Osteoblast (primary cell): Measurements from ENCODE around the gene GRK1. TPM values are rescaled to one million over a fixed set of nuclear protein-coding genes. Genes with fewer than 3 reads are reported as not detected.

Source experiments
- DNase-seq: peaks from one replicate; pipeline ENCODE4 v3.0.0; 2011; ENCODE audit warnings: low spot score, mixed read lengths; ENCODE audit not compliant: insufficient read length; ENCODE audit errors: missing footprints
- H2AFZ ChIP-seq: 2 replicates; pipeline ENCODE4 v1.6.0; 2011; ENCODE audit warnings: mild to moderate bottlenecking, low read length
- H3K27ac ChIP-seq: 2 replicates; pipeline ENCODE4 v1.5.1; 2011; ENCODE audit warnings: mild to moderate bottlenecking, low read depth, low read length, moderate library complexity
- H3K27me3 ChIP-seq: 2 replicates; pipeline ENCODE4 v1.6.0; 2012; ENCODE audit warnings: mild to moderate bottlenecking, control low read depth, inconsistent platforms, low read length, moderate library complexity; ENCODE audit not compliant: insufficient read depth
- H3K36me3 ChIP-seq: 2 replicates; pipeline ENCODE4 v1.5.1; 2011; ENCODE audit warnings: mild to moderate bottlenecking, low read length, control low read depth, moderate library complexity; ENCODE audit not compliant: insufficient read depth
- H3K4me1 ChIP-seq: 2 replicates; pipeline ENCODE4 v1.5.1; 2011; ENCODE audit warnings: mild to moderate bottlenecking, low read length, control low read depth, moderate library complexity; ENCODE audit not compliant: insufficient read depth
- H3K4me2 ChIP-seq: 2 replicates; pipeline ENCODE4 v1.6.0; 2011; ENCODE audit warnings: mild to moderate bottlenecking, low read length; ENCODE audit not compliant: insufficient read depth
- H3K4me3 ChIP-seq: fragments of 200-600 bp; sonication (generic); 3 replicates; pipeline ENCODE4 v1.5.1; 2012; ENCODE audit warnings: mild to moderate bottlenecking, low read length, inconsistent platforms; ENCODE audit not compliant: insufficient read depth
- H3K79me2 ChIP-seq: 2 replicates; pipeline ENCODE4 v1.6.0; 2012; ENCODE audit warnings: mild to moderate bottlenecking, low read length, control low read depth, inconsistent platforms; ENCODE audit not compliant: insufficient read depth
- H3K9me3 ChIP-seq: 2 replicates; pipeline ENCODE4 v1.5.1; 2011; ENCODE audit warnings: low read depth, low read length, control low read depth
- H4K20me1 ChIP-seq: 2 replicates; pipeline ENCODE4 v1.6.0; 2012; ENCODE audit warnings: mild to moderate bottlenecking, low read length, control low read depth; ENCODE audit not compliant: insufficient read depth
- CTCF ChIP-seq: IDR thresholded peaks from 2 replicates; pipeline ENCODE4 v1.5.1; 2011; ENCODE audit warnings: mild to moderate bottlenecking, low read depth, low read length, moderate library complexity; ENCODE audit errors: extremely low read depth
- total RNA-seq: library from RNA; depleted of rRNA; stranded (reverse); fragments of >200 nt; gene quantifications from 2 replicates; pipeline ENCODE4 v1.2.3, GENCODE V29; 2012

GRK1 gene
- total RNA-seq, 1 donor = not detected

GRCh38 chr13:113669755-113670341 is 2.8 kb downstream of the GRK1 start:
- Histone ChIP-seq H3K4me1 (no peaks in the 10 kb centered on the region), H3K9me3 (no peaks in the 10 kb centered on the region), H3K79me2 (no peaks in the 10 kb centered on the region), H2AFZ (no peak overlapping the region), H4K20me1 (no peaks in the 10 kb centered on the region), H3K4me3 (no peak overlapping the region), H3K4me2 (no peak overlapping the region), H3K27me3 (no peaks in the 10 kb centered on the region), H3K27ac (no peak overlapping the region), H3K36me3 (no peaks in the 10 kb centered on the region)
- TF ChIP-seq CTCF = no peak
- no peak for DNase-seq

GRCh38 chr13:113670541-113670940 is 3.5 kb downstream of the GRK1 start:
- no peaks in the 10 kb centered on the region for H3K27me3 ChIP-seq
- H3K9me3 ChIP-seq = no peaks in the 10 kb centered on the region
- DNase-seq = peak; percentile 26
- no peaks in the 10 kb centered on the region for H4K20me1 ChIP-seq
- H3K79me2 ChIP-seq = no peaks in the 10 kb centered on the region
- H3K4me2 ChIP-seq = no peak overlapping the region
- no peak overlapping the region for H2AFZ ChIP-seq
- TF ChIP-seq CTCF = no peak
- no peak overlapping the region for H3K4me3 ChIP-seq
- no peak overlapping the region for H3K27ac ChIP-seq
- H3K4me1 ChIP-seq = no peaks in the 10 kb centered on the region
- no peaks in the 10 kb centered on the region for H3K36me3 ChIP-seq

- no peak overlapping the region for H2AFZ ChIP-seq
- H3K27ac ChIP-seq = no peak overlapping the region
- no peak overlapping the region for H3K4me2 ChIP-seq
- no peaks in the 10 kb centered on the region for H3K9me3 ChIP-seq
- H3K27me3 ChIP-seq = no peaks in the 10 kb centered on the region
- H3K4me1 ChIP-seq = no peaks in the 10 kb centered on the region
- H4K20me1 ChIP-seq = no peaks in the 10 kb centered on the region
- peak; percentile 25 for DNase-seq
- H3K79me2 ChIP-seq = no peaks in the 10 kb centered on the region
- H3K36me3 ChIP-seq = no peaks in the 10 kb centered on the region
- TF ChIP-seq CTCF = no peak
- no peak overlapping the region for H3K4me3 ChIP-seq
Observed at GRCh38 chr13:113671066-113672001, 4.3 kb downstream of the GRK1 start.

- DNase-seq = peak; percentile 48
- no peaks in the 10 kb centered on the region for H3K9me3 ChIP-seq
- no peak for TF ChIP-seq CTCF
- H3K4me3 ChIP-seq = no peak overlapping the region
- H3K4me1 ChIP-seq = no peaks in the 10 kb centered on the region
- H3K27ac ChIP-seq = no peak overlapping the region
- H3K4me2 ChIP-seq = no peak overlapping the region
- no peak overlapping the region for H2AFZ ChIP-seq
- H4K20me1 ChIP-seq = no peaks in the 10 kb centered on the region
- H3K79me2 ChIP-seq = no peaks in the 10 kb centered on the region
- H3K27me3 ChIP-seq = no peaks in the 10 kb centered on the region
- H3K36me3 ChIP-seq = no peaks in the 10 kb centered on the region
Observed at GRCh38 chr13:113672002-113672651, 5.1 kb downstream of the GRK1 start.
